HUES64 (cell line): ENCODE measurements around the gene FBXO2. TPM values are rescaled to one million over a fixed set of nuclear protein-coding genes. Genes with fewer than 3 reads are reported as not detected.

Experiments used
- H3K27ac ChIP-seq: 2 replicates; pipeline ENCODE4 v1.7.0; 2013; ENCODE audit warnings: low read depth, low read length, inconsistent platforms
- H3K27me3 ChIP-seq: 2 replicates; pipeline ENCODE4 v1.6.1; 2013; ENCODE audit warnings: mild to moderate bottlenecking, low read length; ENCODE audit not compliant: insufficient read depth
- H3K36me3 ChIP-seq: 2 replicates; pipeline ENCODE4 v1.6.1; 2013; ENCODE audit warnings: mild to moderate bottlenecking, low read length; ENCODE audit not compliant: insufficient read depth
- H3K4me1 ChIP-seq: 2 replicates; pipeline ENCODE4 v1.6.1; 2013; ENCODE audit warnings: mild to moderate bottlenecking, low read length, moderate library complexity; ENCODE audit not compliant: insufficient read depth
- H3K4me3 ChIP-seq: 2 replicates; pipeline ENCODE4 v1.5.1; 2013; ENCODE audit warnings: mild to moderate bottlenecking, low read length, moderate library complexity
- H3K9ac ChIP-seq: 2 replicates; pipeline ENCODE4 v1.6.1; 2013; ENCODE audit warnings: mild to moderate bottlenecking, low read depth, low read length
- H3K9me3 ChIP-seq: 2 replicates; pipeline ENCODE4 v1.6.1; 2013; ENCODE audit warnings: low read depth, low read length; ENCODE audit not compliant: insufficient read depth
- WGBS: fragments of 150-250, 120-280 bp; methylation state at CpG from one replicate; pipeline ENCODE4 v1.1.7; 2013; ENCODE audit warnings: missing lambda C conversion rate; 5-methylcytosine and 5-hydroxymethylcytosine counted together
- polyA plus RNA-seq, 2 experiments: library from polyadenylated mRNA; stranded (reverse); fragments of 50-300 nt; gene quantifications; one replicate each; pipeline ENCODE4 v1.2.3, GENCODE V29; 2013

Gene FBXO2
- 9.1 TPM for polyA plus RNA-seq (2013, experiment 1 of 2)
- polyA plus RNA-seq (2013, experiment 2 of 2): 15.2 TPM

GRCh38 chr1:11654137-11654938 lies at the start of gene FBXO2, which contains the start of gene FBXO44:
Gene FBXO2, minus strand, starts transcription at chr1:11654429. Its CDS starts 89 bp downstream, at chr1:11654340.
Gene FBXO44, plus strand, starts transcription at chr1:11654877. Its CDS starts 959 bp downstream, at chr1:11655836.
- Histone ChIP-seq H3K9me3 (no peaks in the 10 kb centered on the region), H3K4me3 (peak within 1 kb of the TSS; percentile 74), H3K9ac (peak within 1 kb of the TSS; percentile 56), H3K4me1 (peaks cover 24% of the 10 kb centered on the region), H3K27me3 (peaks cover 41% of the 10 kb centered on the region), H3K27ac (no peak within 1 kb of the TSS; the same call in 1 of the 2 replicates), H3K36me3 (peaks cover 16% of the 10 kb centered on the region)
- WGBS: under 1% methylated on average over 89 of the region's 94 CpGs

GRCh38 chr1:11703357-11704193 lies 49.3 kb upstream of the FBXO2 start:
- H3K27ac ChIP-seq: 0 out of 2 replicates have a peak overlapping the region, but pooled peaks have one; percentile 4
- H3K9ac ChIP-seq: no peak overlapping the region
- WGBS: 65% methylated on average over 8 of the region's 8 CpGs
- H3K4me1 ChIP-seq: peaks cover 39% of the 10 kb centered on the region
- peaks cover 4% of the 10 kb centered on the region; the same call in 1 of the 2 replicates for H3K36me3 ChIP-seq
- no peaks in the 10 kb centered on the region for H3K27me3 ChIP-seq
- H3K4me3 ChIP-seq: no peak overlapping the region
- H3K9me3 ChIP-seq: no peaks in the 10 kb centered on the region

GRCh38 chr1:11701981-11702803 lies 48.0 kb upstream of the FBXO2 start:
- Histone ChIP-seq H3K36me3 (0 out of 2 replicates have a peak, but pooled peaks cover 3% of the 10 kb centered on the region), H3K9me3 (no peaks in the 10 kb centered on the region), H3K27me3 (no peaks in the 10 kb centered on the region), H3K27ac (no peak overlapping the region; the same call in 1 of the 2 replicates), H3K9ac (no peak overlapping the region), H3K4me3 (no peak overlapping the region), H3K4me1 (peaks cover 37% of the 10 kb centered on the region)
- 90% methylated on average over 15 of the region's 15 CpGs for WGBS

- no peaks in the 10 kb centered on the region for H3K9me3 ChIP-seq
- H3K4me3 ChIP-seq: no peak overlapping the region
- H3K27ac ChIP-seq: peak overlapping the region; percentile 47; the same call in 1 of the 2 replicates
- peaks cover 35% of the 10 kb centered on the region for H3K4me1 ChIP-seq
- no peak overlapping the region for H3K9ac ChIP-seq
- H3K27me3 ChIP-seq: no peaks in the 10 kb centered on the region
- WGBS: 74% methylated on average over 15 of the region's 15 CpGs
- 0 out of 2 replicates have a peak, but pooled peaks cover 3% of the 10 kb centered on the region for H3K36me3 ChIP-seq
Observed at GRCh38 chr1:11701551-11701961, 47.3 kb upstream of the FBXO2 start.

- H3K9ac ChIP-seq: no peak overlapping the region
- no peak overlapping the region for H3K4me3 ChIP-seq
- H3K9me3 ChIP-seq: no peaks in the 10 kb centered on the region
- WGBS: 64% methylated on average over 31 of the region's 34 CpGs
- no peaks in the 10 kb centered on the region for H3K27me3 ChIP-seq
- H3K27ac ChIP-seq: no peak overlapping the region; the same call in 1 of the 2 replicates
- H3K4me1 ChIP-seq: peaks cover 35% of the 10 kb centered on the region
- 0 out of 2 replicates have a peak, but pooled peaks cover 3% of the 10 kb centered on the region for H3K36me3 ChIP-seq
Observed at GRCh38 chr1:11700601-11701467, 46.6 kb upstream of the FBXO2 start.

- no peak overlapping the region for H3K9ac ChIP-seq
Observed at GRCh38 chr1:11697893-11698210, 43.6 kb upstream of the FBXO2 start.

GRCh38 chr1:11697188-11697892 lies 43.1 kb upstream of the FBXO2 start:
- Histone ChIP-seq H3K4me1 (peaks cover 31% of the 10 kb centered on the region), H3K9ac (no peak overlapping the region), H3K36me3 (0 out of 2 replicates have a peak, but pooled peaks cover 2% of the 10 kb centered on the region), H3K9me3 (no peaks in the 10 kb centered on the region), H3K4me3 (no peak overlapping the region), H3K27me3 (peaks cover 4% of the 10 kb centered on the region), H3K27ac (no peak overlapping the region)
- WGBS: 76% methylated on average over 8 of the region's 8 CpGs

More at GRCh38 chr1:11697893-11698210, 43.6 kb upstream of the FBXO2 start:
- 0 out of 2 replicates have a peak, but pooled peaks cover 3% of the 10 kb centered on the region for H3K36me3 ChIP-seq
- H3K4me1 ChIP-seq: peaks cover 31% of the 10 kb centered on the region
- no peaks in the 10 kb centered on the region for H3K27me3 ChIP-seq
- WGBS: 81% methylated on average over 5 of the region's 5 CpGs
- H3K27ac ChIP-seq: no peak overlapping the region
- H3K9me3 ChIP-seq: no peaks in the 10 kb centered on the region
- no peak overlapping the region for H3K4me3 ChIP-seq

- H3K27me3 ChIP-seq: peaks cover 8% of the 10 kb centered on the region
- H3K4me3 ChIP-seq: no peak overlapping the region
- H3K9ac ChIP-seq: no peak overlapping the region
- H3K36me3 ChIP-seq: no peaks in the 10 kb centered on the region
- H3K9me3 ChIP-seq: no peaks in the 10 kb centered on the region
- WGBS: 79% methylated on average over 6 of the region's 6 CpGs
- H3K27ac ChIP-seq: no peak overlapping the region
- peaks cover 26% of the 10 kb centered on the region for H3K4me1 ChIP-seq
Observed at GRCh38 chr1:11695861-11696260, 41.6 kb upstream of the FBXO2 start.

- no peak overlapping the region for H3K4me3 ChIP-seq
- no peak overlapping the region for H3K27ac ChIP-seq
- H3K4me1 ChIP-seq: peaks cover 30% of the 10 kb centered on the region
- peaks cover 8% of the 10 kb centered on the region for H3K27me3 ChIP-seq
- peak overlapping the region; percentile 18; the same call in 1 of the 2 replicates for H3K9ac ChIP-seq
- no peaks in the 10 kb centered on the region for H3K9me3 ChIP-seq
- no peaks in the 10 kb centered on the region for H3K36me3 ChIP-seq
- WGBS: 66% methylated on average over 5 of the region's 5 CpGs
Observed at GRCh38 chr1:11693917-11694316, 39.7 kb upstream of the FBXO2 start.
